H1 (cell line): ENCODE results near the gene ARAP2. TPM values are rescaled to one million over a fixed set of nuclear protein-coding genes. Genes with fewer than 3 reads are reported as not detected.

Source experiments
- CTCF ChIA-PET: fragments of 300-600 bp; sonication (Branson Sonifier 250); formaldehyde crosslinking; loops from one replicate; lab custom pipeline; 2021; ENCODE audit not compliant: partially characterized antibody; lab: Charles Lee
- POLR2A ChIA-PET: fragments of 300-600 bp; sonication (Branson Sonifier 250); formaldehyde crosslinking; loops from one replicate; lab custom pipeline; 2021; ENCODE audit warnings: inconsistent platforms; ENCODE audit not compliant: partially characterized antibody; lab: Charles Lee
- DNase-seq, 2 experiments: peaks; one replicate each; pipeline versions ENCODE4 v3.0.0 to v3.0.0-alpha.2; 2010 to 2022; ENCODE audit warnings: low spot score in 2 of 2, low read depth in 1 of 2, mixed read lengths in 1 of 2
- FAIRE-seq: peaks from 2 replicates; lab custom pipeline; 2011; peaks lifted over from hg19 to GRCh38; lab: Jason Lieb, UNC
- H2AFZ ChIP-seq: 2 replicates; pipeline ENCODE4 v1.8.1; 2012; ENCODE audit warnings: low read length, inconsistent platforms
- H2AK5ac ChIP-seq: 2 replicates; pipeline ENCODE4 v1.6.1; 2013; ENCODE audit warnings: low read depth, low read length
- H2BK120ac ChIP-seq: replicated peaks from 2 replicates; pipeline ENCODE3; 2013; ENCODE audit warnings: low read depth, low read length, inconsistent platforms
- H2BK12ac ChIP-seq: 2 replicates; pipeline ENCODE4 v1.6.1; 2013; ENCODE audit warnings: low read depth, low read length
- H2BK15ac ChIP-seq: 2 replicates; pipeline ENCODE4 v1.6.1; 2013; ENCODE audit warnings: low read length
- H2BK20ac ChIP-seq: 2 replicates; pipeline ENCODE4 v1.6.1; 2013; ENCODE audit warnings: low read length
- H2BK5ac ChIP-seq: 2 replicates; pipeline ENCODE4 v1.6.1; 2013; ENCODE audit warnings: low read depth, low read length
- H3K14ac ChIP-seq: 2 replicates; pipeline ENCODE4 v1.6.1; 2013; ENCODE audit warnings: inconsistent platforms; ENCODE audit not compliant: insufficient read length
- H3K18ac ChIP-seq: 2 replicates; pipeline ENCODE4 v1.6.1; 2013; ENCODE audit warnings: low read length; ENCODE audit errors: extremely low read depth
- H3K23ac ChIP-seq: 2 replicates; pipeline ENCODE4 v1.6.1; 2013; ENCODE audit warnings: inconsistent platforms; ENCODE audit not compliant: insufficient read length
- H3K23me2 ChIP-seq: 2 replicates; pipeline ENCODE4 v1.6.1; 2013; ENCODE audit warnings: low read depth, low read length
- H3K27ac ChIP-seq: 2 replicates; pipeline ENCODE4 v1.6.1; 2011; ENCODE audit warnings: low read depth, low read length, inconsistent platforms
- H3K27me3 ChIP-seq, 4 experiments: replicated peaks in 1 of 4; 1 replicate in 1 of 4; 2 replicates in 3 of 4; pipeline versions ENCODE4 v1.6.1 to v1.8.1; 2011 to 2013; ENCODE audit warnings: low read length in 3 of 4, mild to moderate bottlenecking in 3 of 4, inconsistent platforms in 2 of 4, mixed read lengths in 2 of 4, moderate library complexity in 1 of 4; ENCODE audit not compliant: control insufficient read depth in 3 of 4, insufficient read depth in 3 of 4; ENCODE audit errors: extremely low read depth in 1 of 4
- H3K36me3 ChIP-seq, 4 experiments: 2 replicates each; pipeline versions ENCODE4 v1.6.1 to v1.8.1; 2011 to 2013; ENCODE audit warnings: mild to moderate bottlenecking in 4 of 4, low read length in 3 of 4, moderate library complexity in 2 of 4, control low read depth in 1 of 4, inconsistent platforms in 1 of 4; ENCODE audit not compliant: insufficient read depth in 4 of 4, control insufficient read depth in 2 of 4
- H3K4ac ChIP-seq: replicated peaks from 2 replicates; pipeline ENCODE3; 2013; ENCODE audit warnings: low read length, low read depth, mixed read lengths, inconsistent platforms; ENCODE audit not compliant: insufficient read length
- H3K4me1 ChIP-seq, 4 experiments: replicated peaks in 1 of 4; 1 replicate in 1 of 4; 2 replicates in 3 of 4; pipeline versions ENCODE4 v1.6.1 to v1.8.1; 2011 to 2013; ENCODE audit warnings: low read length in 3 of 4, inconsistent platforms in 2 of 4, mixed read lengths in 1 of 4; ENCODE audit not compliant: insufficient read depth in 4 of 4, control insufficient read depth in 3 of 4
- H3K4me2 ChIP-seq, 2 experiments: 2 replicates each; pipeline versions ENCODE4 v1.6.1 to v1.8.1; 2011 to 2013; ENCODE audit warnings: low read depth in 2 of 2, low read length in 2 of 2, control low read depth in 1 of 2, inconsistent platforms in 1 of 2, mild to moderate bottlenecking in 1 of 2; ENCODE audit not compliant: insufficient read depth in 1 of 2
- H3K4me3 ChIP-seq, 4 experiments: fragments of 200-600, 300-600 bp in 1 of 4; sonication (generic), shearing (Covaris generic), sonication (Bioruptor Twin) in 1 of 4; 2 replicates each; pipeline versions ENCODE4 v1.5.1 to v1.8.1; 2011 to 2016; ENCODE audit warnings: low read length in 4 of 4, low read depth in 3 of 4, control low read depth in 2 of 4, inconsistent platforms in 2 of 4, mild to moderate bottlenecking in 2 of 4, mixed read lengths in 1 of 4, moderate library complexity in 1 of 4; ENCODE audit not compliant: insufficient read depth in 2 of 4; ENCODE audit errors: extremely low read depth in 1 of 4
- H3K56ac ChIP-seq: replicated peaks from 2 replicates; pipeline ENCODE3; 2013; ENCODE audit warnings: low read depth, mild to moderate bottlenecking, mixed read lengths, low read length, inconsistent platforms; ENCODE audit not compliant: insufficient read length
- H3K79me1 ChIP-seq: 2 replicates; pipeline ENCODE4 v1.6.1; 2013; ENCODE audit warnings: low read depth, low read length, control low read depth
- H3K79me2 ChIP-seq, 2 experiments: 2 replicates each; pipeline versions ENCODE4 v1.6.1 to v1.8.1; 2012 to 2013; ENCODE audit warnings: low read length in 2 of 2, mild to moderate bottlenecking in 2 of 2, inconsistent platforms in 1 of 2; ENCODE audit not compliant: insufficient read depth in 2 of 2, control insufficient read depth in 1 of 2
- H3K9ac ChIP-seq, 4 experiments: replicated peaks in 1 of 4; 1 replicate in 1 of 4; 2 replicates in 3 of 4; pipeline versions ENCODE4 v1.6.1 to v1.8.1; 2011 to 2013; ENCODE audit warnings: low read depth in 3 of 4, low read length in 3 of 4, control low read depth in 2 of 4, mild to moderate bottlenecking in 2 of 4, moderate library complexity in 2 of 4, inconsistent platforms in 1 of 4; ENCODE audit errors: extremely low read depth in 1 of 4
- H3K9me3 ChIP-seq, 2 experiments: 2 replicates each; pipeline versions ENCODE4 v1.6.1 to v1.8.1; 2012 to 2013; ENCODE audit warnings: mild to moderate bottlenecking in 2 of 2, moderate library complexity in 2 of 2, control low read depth in 1 of 2, inconsistent platforms in 1 of 2, low read depth in 1 of 2, low read length in 1 of 2, mixed read lengths in 1 of 2; ENCODE audit not compliant: insufficient read depth in 2 of 2
- H4K20me1 ChIP-seq, 2 experiments: replicated peaks in 1 of 2; 2 replicates each; pipeline versions ENCODE3 to v1.8.1; 2011 to 2013; ENCODE audit warnings: inconsistent platforms in 2 of 2, low read length in 2 of 2, mild to moderate bottlenecking in 1 of 2; ENCODE audit not compliant: insufficient read depth in 2 of 2, control insufficient read depth in 1 of 2
- H4K5ac ChIP-seq: 2 replicates; pipeline ENCODE4 v1.6.1; 2013; ENCODE audit warnings: low read length, low read depth, mixed read lengths, inconsistent platforms; ENCODE audit not compliant: insufficient read length
- H4K8ac ChIP-seq: 2 replicates; pipeline ENCODE4 v1.8.0; 2013; ENCODE audit warnings: mild to moderate bottlenecking, moderate library complexity, low read length, inconsistent platforms; ENCODE audit not compliant: insufficient read depth; ENCODE audit errors: extremely low read depth
- H4K91ac ChIP-seq: replicated peaks from 2 replicates; pipeline ENCODE3; 2013; ENCODE audit warnings: low read length, mixed read lengths, inconsistent platforms; ENCODE audit not compliant: insufficient read length
- CEBPB ChIP-seq: IDR thresholded peaks from 2 replicates; pipeline ENCODE4 v1.6.1; 2012; ENCODE audit warnings: low read depth, low read length
- CTBP2 ChIP-seq: IDR thresholded peaks from 2 replicates; pipeline ENCODE4 v1.7.0; 2011; ENCODE audit warnings: borderline replicate concordance, mild to moderate bottlenecking, moderate library complexity, mixed read lengths, low read length; ENCODE audit not compliant: insufficient read depth, insufficient read length
- EP300 ChIP-seq, 2 experiments: IDR thresholded peaks; 1 replicate in 1 of 2; 2 replicates in 1 of 2; pipeline ENCODE4 v1.6.1; 2011 to 2012; ENCODE audit warnings: low read depth in 2 of 2, low read length in 2 of 2, mild to moderate bottlenecking in 2 of 2, borderline replicate concordance in 1 of 2, inconsistent platforms in 1 of 2, moderate library complexity in 1 of 2
- HDAC2 ChIP-seq, 2 experiments: fragments of 300-600 bp in 1 of 2; sonication (generic) in 1 of 2; IDR thresholded peaks; 2 replicates each; pipeline ENCODE4 v1.6.1; 2011 to 2012; ENCODE audit warnings: low read depth in 2 of 2, low read length in 2 of 2, mild to moderate bottlenecking in 2 of 2, moderate library complexity in 2 of 2, borderline replicate concordance in 1 of 2, inconsistent platforms in 1 of 2
- RAD21 ChIP-seq, 2 experiments: IDR thresholded peaks in 1 of 2; conservative IDR thresholded peaks in 1 of 2; 2 replicates each; pipeline ENCODE4 v1.6.1; 2011; ENCODE audit warnings: low read depth in 2 of 2, low read length in 2 of 2, improper control_type of control experiment in 1 of 2, inconsistent platforms in 1 of 2, mild to moderate bottlenecking in 1 of 2, moderate library complexity in 1 of 2
- RNF2 ChIP-seq: fragments of 200-900, 300-1000 bp; sonication (generic); IDR thresholded peaks from 2 replicates; pipeline ENCODE4 v1.7.1; 2016; ENCODE audit warnings: borderline replicate concordance, low read depth, mild to moderate bottlenecking, antibody characterized with exemption, low read length; ENCODE audit not compliant: poor library complexity, severe bottlenecking; ENCODE audit errors: missing control alignments
- SIX5 ChIP-seq: IDR thresholded peaks from 2 replicates; pipeline ENCODE4 v1.6.1; 2011; ENCODE audit warnings: mild to moderate bottlenecking, low read depth, low read length
- TBP ChIP-seq: IDR thresholded peaks from 2 replicates; pipeline ENCODE4 v1.6.1; 2011; ENCODE audit warnings: low read depth, low read length, improper control_type of control experiment
- ZNF274 ChIP-seq: IDR thresholded peaks from 2 replicates; pipeline ENCODE4 v1.7.0; 2012; ENCODE audit warnings: low read length, borderline replicate concordance; ENCODE audit errors: extremely low read depth
- WGBS, 2 experiments: shearing (Covaris generic) in 1 of 2; methylation state at CpG; one replicate each; pipeline versions ENCODE4 v1.1.6 to v1.1.7; 2013 to 2015; ENCODE audit warnings: low lambda C conversion rate in 2 of 2, mixed read lengths in 2 of 2, inconsistent platforms in 1 of 2, low coverage in 1 of 2, missing lambda C conversion rate in 1 of 2; ENCODE audit not compliant: insufficient replicate concordance in 2 of 2, insufficient coverage in 1 of 2, insufficient read length in 1 of 2; ENCODE audit errors: extremely low coverage in 1 of 2, missing lambda C conversion rate in 1 of 2; 5-methylcytosine and 5-hydroxymethylcytosine counted together
- polyA plus RNA-seq, 7 experiments: library from polyadenylated mRNA; depleted of rRNA in 3 of 7; stranded (reverse) in 5 of 7; unstranded in 2 of 7; fragments of >200 nt in 5 of 7; fragments of 200-250 nt in 2 of 7; gene quantifications; 1 replicate in 5 of 7; 2 replicates in 1 of 7; 4 replicates in 1 of 7; pipeline versions ENCODE4 v1.2.1 to v1.2.3, GENCODE V29; 2011 to 2013; ENCODE audit warnings: missing spikeins in 2 of 7, mixed read lengths in 2 of 7
- total RNA-seq: library from RNA; stranded (reverse); fragmentation: NEBNext Ultra II Directional; extraction: Animal tissue kit (Norgen Biotek cat#: 25700); gene quantifications from 2 replicates; pipeline ENCODE4 v1.2.1, GENCODE V29; 2021

The ARAP2 gene
- total and polyA plus RNA-seq, 2 of the 8 experiments (the other 6 are each of a cell fraction or from before 2014, with no cell fraction given), result 0.15 to 2.3 TPM

DNA sequence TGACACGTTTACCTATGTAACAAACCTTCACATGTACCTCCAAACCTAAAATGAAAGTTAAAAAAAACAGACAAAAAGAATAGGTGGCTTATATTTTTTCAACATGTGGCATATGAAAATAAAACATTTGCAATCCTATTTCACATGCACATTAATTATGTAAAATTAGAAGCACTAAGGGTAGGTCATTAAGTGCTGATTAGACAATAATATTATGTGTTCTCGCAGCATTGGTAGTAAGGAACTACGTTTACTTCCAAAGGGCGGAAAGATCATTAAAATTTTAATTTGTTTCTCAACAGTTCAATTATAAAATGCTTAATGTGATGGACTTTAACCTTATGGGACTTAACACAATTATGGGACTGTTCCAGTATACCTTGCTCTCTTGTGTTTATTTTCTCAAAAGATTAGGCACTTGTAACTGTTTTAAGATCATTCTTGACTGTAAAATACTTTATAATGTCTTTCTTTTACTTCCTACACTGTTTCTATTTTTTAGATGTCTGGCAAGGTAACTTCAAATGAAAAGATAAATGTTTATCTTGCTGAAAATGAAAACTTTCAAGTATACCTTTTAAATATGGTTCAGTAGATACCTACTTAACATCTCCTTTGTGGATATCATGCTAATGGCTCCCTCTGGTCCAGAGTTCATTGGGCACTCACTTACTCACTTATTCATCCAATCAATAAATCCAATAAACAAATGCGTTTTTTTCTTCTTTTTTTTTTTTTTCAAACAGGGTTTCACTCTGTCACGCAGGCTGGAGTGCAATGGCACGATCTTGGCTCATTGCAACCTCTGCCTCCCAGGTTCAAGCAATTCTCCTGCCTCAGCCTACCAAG lies 202.0 kb downstream of the ARAP2 start:
- FAIRE-seq (no peak), DNase-seq (no peak)
- Histone ChIP-seq H3K79me1 (no peaks in the 10 kb centered on the region), H3K56ac (no peak overlapping the region), H3K14ac (no peak overlapping the region), H3K4me1 (no peaks in the 10 kb centered on the region), H4K5ac (no peak overlapping the region), H3K79me2 (no peaks in the 10 kb centered on the region), H4K8ac (no peak overlapping the region), H3K36me3 (no peaks in the 10 kb centered on the region), H2BK12ac (no peak overlapping the region), H3K4ac (no peak overlapping the region), H2AFZ (no peak overlapping the region), H3K9me3 (no peaks in the 10 kb centered on the region), H3K23ac (no peak overlapping the region), H2BK5ac (no peak overlapping the region), H3K23me2 (no peaks in the 10 kb centered on the region), H4K91ac (no peak overlapping the region), H2BK20ac (no peak overlapping the region), H3K4me3 (no peak overlapping the region), H3K9ac (no peak overlapping the region), H3K18ac (no peak overlapping the region), H2AK5ac (no peak overlapping the region), H3K4me2 (no peak overlapping the region), H3K27me3 (no peaks in the 10 kb centered on the region), H2BK120ac (no peak overlapping the region), H2BK15ac (no peak overlapping the region), H3K27ac (no peak overlapping the region), H4K20me1 (no peaks in the 10 kb centered on the region)
- CTCF ChIA-PET, result no interaction called here
- 92% methylated on average over 4 of the region's 7 CpGs; no CpG with 5 or more reads in 1 of the 2 experiments for WGBS, 2 experiments
- no peak for TF ChIP-seq CTBP2
- no peak for TF ChIP-seq TBP
- TF ChIP-seq CEBPB, result no peak
- TF ChIP-seq HDAC2 (IDR thresholded peaks at IDR 0.05; ENCODE audit: borderline replicate concordance in 1 of 2, low read depth in 2 of 2, low read length in 2 of 2), result no peak
- TF ChIP-seq ZNF274, result no peak
- TF ChIP-seq RNF2, result no peak
- TF ChIP-seq SIX5, result no peak
- TF ChIP-seq RAD21 (IDR thresholded peaks at IDR 0.05 in 1 of 2, conservative IDR thresholded peaks at IDR 0.05 in 1 of 2; ENCODE audit: low read depth in 2 of 2, low read length in 2 of 2), result no peak
- no peak for TF ChIP-seq EP300 (IDR thresholded peaks at IDR 0.05; ENCODE audit: borderline replicate concordance in 1 of 2, low read depth in 2 of 2, low read length in 2 of 2)
- POLR2A ChIA-PET, result no interaction called here
